H9 (cell line): ENCODE data around the gene OSBPL10. TPM values are rescaled to one million over a fixed set of nuclear protein-coding genes. Genes with fewer than 3 reads are reported as not detected.

ENCODE experiments used
- DNase-seq: peaks from one replicate; pipeline ENCODE4 v3.0.0-alpha.2; 2017
- H2AFZ ChIP-seq: one replicate; pipeline ENCODE4 v1.6.1; 2013; ENCODE audit warnings: mild to moderate bottlenecking, low read length, control low read depth, moderate library complexity
- H2AK5ac ChIP-seq: 2 replicates; pipeline ENCODE4 v1.6.1; 2013; ENCODE audit warnings: low read length, control low read depth, mixed read lengths; ENCODE audit not compliant: insufficient read length
- H2BK120ac ChIP-seq: one replicate; pipeline ENCODE4 v1.6.1; 2013; ENCODE audit warnings: low read depth, mild to moderate bottlenecking, low read length, control low read depth, inconsistent platforms; ENCODE audit not compliant: poor library complexity, severe bottlenecking
- H2BK12ac ChIP-seq: 2 replicates; pipeline ENCODE4 v1.6.1; 2013; ENCODE audit warnings: low read length, control low read depth, mixed read lengths, low read depth; ENCODE audit not compliant: insufficient read length
- H2BK15ac ChIP-seq: 2 replicates; pipeline ENCODE4 v1.6.1; 2013; ENCODE audit warnings: low read depth, low read length, control low read depth
- H2BK20ac ChIP-seq: one replicate; pipeline ENCODE4 v1.6.1; 2013; ENCODE audit warnings: low read depth, mild to moderate bottlenecking, low read length, control low read depth, inconsistent platforms; ENCODE audit not compliant: poor library complexity, severe bottlenecking
- H2BK5ac ChIP-seq: 2 replicates; pipeline ENCODE4 v1.6.1; 2013; ENCODE audit warnings: low read length, control low read depth, mixed read lengths; ENCODE audit not compliant: insufficient read length
- H3K14ac ChIP-seq: 2 replicates; pipeline ENCODE4 v1.6.1; 2013; ENCODE audit warnings: low read length, control low read depth; ENCODE audit not compliant: insufficient read depth
- H3K18ac ChIP-seq: 2 replicates; pipeline ENCODE4 v1.6.1; 2013; ENCODE audit warnings: low read depth, mild to moderate bottlenecking, mixed read lengths, low read length, control low read depth; ENCODE audit not compliant: insufficient read length
- H3K23ac ChIP-seq: 2 replicates; pipeline ENCODE4 v1.6.1; 2013; ENCODE audit warnings: low read length, control low read depth, mixed read lengths, low read depth; ENCODE audit not compliant: insufficient read length
- H3K23me2 ChIP-seq: 2 replicates; pipeline ENCODE4 v1.6.1; 2013; ENCODE audit warnings: low read depth, mild to moderate bottlenecking, mixed read lengths, low read length, control low read depth; ENCODE audit not compliant: insufficient read length, poor library complexity, severe bottlenecking
- H3K27ac ChIP-seq: 2 replicates; pipeline ENCODE4 v1.5.1; 2013; ENCODE audit warnings: low read length, control low read depth, mixed read lengths, low read depth; ENCODE audit not compliant: insufficient read length
- H3K27me3 ChIP-seq: 2 replicates; pipeline ENCODE4 v1.6.1; 2013; ENCODE audit warnings: low read length, control low read depth, inconsistent platforms; ENCODE audit not compliant: insufficient read depth
- H3K4ac ChIP-seq: 2 replicates; pipeline ENCODE4 v1.6.1; 2013; ENCODE audit warnings: low read depth, mild to moderate bottlenecking, control low read depth, inconsistent platforms, low read length, moderate library complexity
- H3K4me1 ChIP-seq: 2 replicates; pipeline ENCODE4 v1.6.1; 2013; ENCODE audit warnings: low read length, control low read depth, inconsistent platforms; ENCODE audit not compliant: insufficient read depth
- H3K4me2 ChIP-seq: 2 replicates; pipeline ENCODE4 v1.6.1; 2013; ENCODE audit warnings: low read length, control low read depth, mixed read lengths; ENCODE audit not compliant: insufficient read length, insufficient read depth
- H3K56ac ChIP-seq: 2 replicates; pipeline ENCODE4 v1.6.1; 2013; ENCODE audit warnings: low read depth, mild to moderate bottlenecking, mixed read lengths, low read length, control low read depth; ENCODE audit not compliant: insufficient read length
- H3K79me1 ChIP-seq: 2 replicates; pipeline ENCODE4 v1.6.1; 2013; ENCODE audit warnings: low read depth, mild to moderate bottlenecking, moderate library complexity, low read length, control low read depth, inconsistent platforms; ENCODE audit not compliant: insufficient read depth, poor library complexity, severe bottlenecking
- H3K79me2 ChIP-seq: 2 replicates; pipeline ENCODE4 v1.6.1; 2013; ENCODE audit warnings: low read length, control low read depth, inconsistent platforms; ENCODE audit not compliant: insufficient read depth
- H3K9ac ChIP-seq: 2 replicates; pipeline ENCODE4 v1.6.1; 2013; ENCODE audit warnings: low read length, control low read depth, mixed read lengths; ENCODE audit not compliant: insufficient read length; ENCODE audit errors: extremely low read depth
- H3K9me3 ChIP-seq: one replicate; pipeline ENCODE4 v1.6.1; 2013; ENCODE audit warnings: low read depth, low read length, inconsistent platforms; ENCODE audit not compliant: control insufficient read depth
- H3T11ph ChIP-seq: one replicate; pipeline ENCODE4 v1.6.1; 2013; ENCODE audit warnings: mild to moderate bottlenecking, low read length, control low read depth, inconsistent platforms
- H4K20me1 ChIP-seq: one replicate; pipeline ENCODE4 v1.6.1; 2013; ENCODE audit not compliant: control insufficient read depth, insufficient read length, insufficient read depth
- H4K5ac ChIP-seq: 2 replicates; pipeline ENCODE4 v1.6.1; 2013; ENCODE audit warnings: low read depth, mild to moderate bottlenecking, mixed read lengths, low read length, control low read depth; ENCODE audit not compliant: insufficient read length
- H4K8ac ChIP-seq: replicated peaks from 2 replicates; pipeline ENCODE4 v1.6.1; 2013; ENCODE audit warnings: low read length, control low read depth, mixed read lengths, low read depth; ENCODE audit not compliant: insufficient read length
- H4K91ac ChIP-seq: 2 replicates; pipeline ENCODE4 v1.6.1; 2013; ENCODE audit warnings: low read depth, mild to moderate bottlenecking, moderate library complexity, mixed read lengths, low read length, control low read depth; ENCODE audit not compliant: insufficient read length
- H3K27ac Mint-ChIP-seq, 3 experiments: 2 replicates in 2 of 3; 3 replicates in 1 of 3; pipeline ENCODE4 v1.8.0; 2020 to 2021; ENCODE audit warnings: mixed read lengths in 3 of 3, mild to moderate bottlenecking in 1 of 3, moderate library complexity in 1 of 3
- H3K27me3 Mint-ChIP-seq: 2 replicates; pipeline ENCODE4 v1.8.0; 2021; ENCODE audit warnings: low read depth, mild to moderate bottlenecking, moderate library complexity, mixed read lengths
- H3K36me3 Mint-ChIP-seq, 3 experiments: 2 replicates in 2 of 3; 3 replicates in 1 of 3; pipeline ENCODE4 v1.8.0; 2020 to 2021; ENCODE audit warnings: low read depth in 3 of 3, mixed read lengths in 3 of 3; ENCODE audit not compliant: insufficient read depth in 1 of 3
- H3K4me1 Mint-ChIP-seq, 2 experiments: 2 replicates each; pipeline ENCODE4 v1.8.0; 2020; ENCODE audit warnings: mixed read lengths in 2 of 2
- H3K4me3 Mint-ChIP-seq, 2 experiments: 2 replicates in 1 of 2; 3 replicates in 1 of 2; pipeline ENCODE4 v1.8.0; 2020 to 2021; ENCODE audit warnings: mild to moderate bottlenecking in 2 of 2, mixed read lengths in 2 of 2, moderate library complexity in 1 of 2
- H3K9me3 Mint-ChIP-seq, 2 experiments: 2 replicates in 1 of 2; 3 replicates in 1 of 2; pipeline ENCODE4 v1.8.0; 2020; ENCODE audit warnings: mild to moderate bottlenecking in 2 of 2, mixed read lengths in 2 of 2, moderate library complexity in 1 of 2
- total RNA-seq: library from RNA; stranded (reverse); gene quantifications from 2 replicates; pipeline ENCODE4 v1.2.1, GENCODE V29; 2021
- TF ChIP-seq, protein P1 (sequence below): fragments of 200-600 bp; sonication (generic); conservative IDR thresholded peaks from 3 replicates; pipeline ENCODE4 v1.8.0; 2021; ENCODE audit warnings: antibody characterized with exemption, mild to moderate bottlenecking

The OSBPL10 gene
- total RNA-seq, 1 experiment from 2014 or later, result 42.7 TPM

DNA sequence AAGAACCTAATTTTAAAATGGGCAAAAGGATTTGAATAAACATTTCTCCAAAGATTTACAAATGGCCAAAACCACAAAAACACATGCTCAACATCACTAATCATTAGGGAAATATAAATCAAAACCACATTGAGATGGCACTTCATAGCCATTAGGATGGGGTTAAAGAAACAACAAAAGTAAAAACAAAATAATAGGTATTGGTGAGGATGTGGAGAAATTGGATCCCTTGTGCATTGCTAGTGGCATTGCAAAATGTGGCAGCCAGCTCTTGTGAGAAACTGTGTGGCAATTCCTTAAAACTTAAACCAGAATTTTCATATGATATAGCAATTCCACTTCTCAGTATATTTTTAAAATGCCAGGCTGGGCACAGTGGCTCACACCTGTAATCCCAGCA, 321.8 kb downstream of the OSBPL10 start:
- Histone ChIP-seq H2BK20ac (no peak overlapping the region), H3K9me3 (no peaks in the 10 kb centered on the region), H4K91ac (no peak overlapping the region), H3K4ac (no peak overlapping the region), H4K20me1 (no peaks in the 10 kb centered on the region), H3K23ac (no peak overlapping the region), H2AK5ac (no peak overlapping the region), H3K18ac (no peak overlapping the region), H3T11ph (no peak overlapping the region), H2AFZ (no peak overlapping the region), H2BK120ac (no peak overlapping the region), H2BK15ac (no peak overlapping the region), H2BK12ac (no peak overlapping the region), H3K14ac (no peak overlapping the region), H4K5ac (no peak overlapping the region), H3K23me2 (no peaks in the 10 kb centered on the region), H3K79me2 (no peaks in the 10 kb centered on the region), H2BK5ac (no peak overlapping the region), H4K8ac (no peak overlapping the region), H3K9ac (no peak overlapping the region), H3K56ac (no peak overlapping the region), H3K4me2 (no peak overlapping the region), H3K4me1 (no peaks in the 10 kb centered on the region), H3K27me3 (no peaks in the 10 kb centered on the region), H3K79me1 (no peaks in the 10 kb centered on the region), H3K27ac (no peak overlapping the region)
- Mint-ChIP-seq H3K4me1 (peaks cover 12 to 15% of the 10 kb centered on the region in 2 experiments), H3K4me3 (no peak overlapping the region), H3K36me3 (peaks cover 53 to 61% (median 59%) of the 10 kb centered on the region in 3 experiments), H3K27ac (no peak overlapping the region), H3K27me3 (no peaks in the 10 kb centered on the region), H3K9me3 (peaks cover 29 to 30% of the 10 kb centered on the region in 2 experiments)
- DNase-seq, result no peak
- TF ChIP-seq, protein P1, sequence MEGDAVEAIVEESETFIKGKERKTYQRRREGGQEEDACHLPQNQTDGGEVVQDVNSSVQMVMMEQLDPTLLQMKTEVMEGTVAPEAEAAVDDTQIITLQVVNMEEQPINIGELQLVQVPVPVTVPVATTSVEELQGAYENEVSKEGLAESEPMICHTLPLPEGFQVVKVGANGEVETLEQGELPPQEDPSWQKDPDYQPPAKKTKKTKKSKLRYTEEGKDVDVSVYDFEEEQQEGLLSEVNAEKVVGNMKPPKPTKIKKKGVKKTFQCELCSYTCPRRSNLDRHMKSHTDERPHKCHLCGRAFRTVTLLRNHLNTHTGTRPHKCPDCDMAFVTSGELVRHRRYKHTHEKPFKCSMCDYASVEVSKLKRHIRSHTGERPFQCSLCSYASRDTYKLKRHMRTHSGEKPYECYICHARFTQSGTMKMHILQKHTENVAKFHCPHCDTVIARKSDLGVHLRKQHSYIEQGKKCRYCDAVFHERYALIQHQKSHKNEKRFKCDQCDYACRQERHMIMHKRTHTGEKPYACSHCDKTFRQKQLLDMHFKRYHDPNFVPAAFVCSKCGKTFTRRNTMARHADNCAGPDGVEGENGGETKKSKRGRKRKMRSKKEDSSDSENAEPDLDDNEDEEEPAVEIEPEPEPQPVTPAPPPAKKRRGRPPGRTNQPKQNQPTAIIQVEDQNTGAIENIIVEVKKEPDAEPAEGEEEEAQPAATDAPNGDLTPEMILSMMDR, result no peak
